ENCODE data around the gene KRT84.
"Not testable (repeated sequence)": the region's sequence is repeated elsewhere in the genome, so short reads cannot be mapped to it uniquely, and the experiment has no call there.

Gene KRT84

GRCh38 chr12:52417740-52418139 is 32.3 kb upstream of the KRT84 start:
- no peaks in the 10 kb centered on the region for H3K9me3 Mint-ChIP-seq
- no peak overlapping the region for H3K4me3 Mint-ChIP-seq
- H3K36me3 Mint-ChIP-seq = no peaks in the 10 kb centered on the region
- no peak overlapping the region for H3K27ac Mint-ChIP-seq
- H3K27me3 Mint-ChIP-seq = peaks cover 17% of the 10 kb centered on the region
- DNase-seq (ENCODE audit: low spot score in 2 of 2) (no peak), ATAC-seq (ENCODE audit: low read depth) (no peak)
- H3K4me1 Mint-ChIP-seq = peaks cover 4% of the 10 kb centered on the region

- peaks cover 4% of the 10 kb centered on the region for H3K4me1 Mint-ChIP-seq
- ATAC-seq (ENCODE audit: low read depth) (no peak), DNase-seq (ENCODE audit: low spot score in 2 of 2) (no peak)
- peaks cover 14% of the 10 kb centered on the region for H3K27me3 Mint-ChIP-seq
- no peak overlapping the region for H3K4me3 Mint-ChIP-seq
- H3K27ac Mint-ChIP-seq = no peak overlapping the region
- H3K9me3 Mint-ChIP-seq = no peaks in the 10 kb centered on the region
- no peaks in the 10 kb centered on the region for H3K36me3 Mint-ChIP-seq
These were observed 31.3 kb upstream of the KRT84 start for GRCh38 chr12:52416795-52417194.

GRCh38 chr12:52415870-52416750 is 30.7 kb upstream of the KRT84 start:
- DNase-seq (ENCODE audit: low spot score in 2 of 2) = no peak
- Mint-ChIP-seq H3K27me3 (peaks cover 14% of the 10 kb centered on the region), H3K4me1 (peaks cover 4% of the 10 kb centered on the region), H3K4me3 (no peak overlapping the region), H3K9me3 (no peaks in the 10 kb centered on the region), H3K36me3 (no peaks in the 10 kb centered on the region), H3K27ac (no peak overlapping the region)
- no peak for ATAC-seq (ENCODE audit: low read depth)

- Mint-ChIP-seq H3K9me3 (no peaks in the 10 kb centered on the region), H3K4me3 (no peak overlapping the region), H3K36me3 (no peaks in the 10 kb centered on the region), H3K27me3 (peaks cover 12% of the 10 kb centered on the region), H3K27ac (no peak overlapping the region), H3K4me1 (peaks cover under 1% of the 10 kb centered on the region)
- DNase-seq (ENCODE audit: low spot score in 2 of 2) (no peak), ATAC-seq (ENCODE audit: low read depth) (no peak)
These were observed 29.5 kb upstream of the KRT84 start for GRCh38 chr12:52414936-52415335.

GRCh38 chr12:52413782-52414345 is 28.4 kb upstream of the KRT84 start:
- no peaks in the 10 kb centered on the region for H3K4me1 Mint-ChIP-seq

GRCh38 chr12:52413202-52413601 is 27.8 kb upstream of the KRT84 start:
- Mint-ChIP-seq H3K36me3 (peaks cover 3% of the 10 kb centered on the region), H3K4me3 (no peak overlapping the region), H3K4me1 (no peaks in the 10 kb centered on the region), H3K27me3 (peaks cover 15% of the 10 kb centered on the region), H3K27ac (no peak overlapping the region), H3K9me3 (no peaks in the 10 kb centered on the region)
- no peak for DNase-seq (ENCODE audit: low spot score in 2 of 2)
- no peak for ATAC-seq (ENCODE audit: low read depth)

More at GRCh38 chr12:52413782-52414345, 28.4 kb upstream of the KRT84 start:
- no peak for DNase-seq (ENCODE audit: low spot score in 2 of 2)
- Mint-ChIP-seq H3K27me3 (peaks cover 12% of the 10 kb centered on the region), H3K36me3 (no peaks in the 10 kb centered on the region), H3K27ac (no peak overlapping the region), H3K9me3 (no peaks in the 10 kb centered on the region), H3K4me3 (no peak overlapping the region)
- ATAC-seq (ENCODE audit: low read depth) = no peak

GRCh38 chr12:52411815-52412214 is 26.4 kb upstream of the KRT84 start:
- DNase-seq (ENCODE audit: low spot score in 2 of 2) = no peak
- H3K27ac Mint-ChIP-seq = no peak overlapping the region
- no peak for ATAC-seq (ENCODE audit: low read depth)
- H3K9me3 Mint-ChIP-seq = no peaks in the 10 kb centered on the region
- H3K36me3 Mint-ChIP-seq = peaks cover 3% of the 10 kb centered on the region
- H3K4me3 Mint-ChIP-seq = no peak overlapping the region
- H3K27me3 Mint-ChIP-seq = peaks cover 18% of the 10 kb centered on the region
- H3K4me1 Mint-ChIP-seq = no peaks in the 10 kb centered on the region

- DNase-seq (ENCODE audit: low spot score in 2 of 2); H3K4me1 Mint-ChIP-seq; H3K36me3 Mint-ChIP-seq; H3K4me3 Mint-ChIP-seq; ATAC-seq (ENCODE audit: low read depth); H3K9me3 Mint-ChIP-seq; H3K27ac Mint-ChIP-seq: not testable (repeated sequence)
- H3K27me3 Mint-ChIP-seq = peaks cover 16% of the 10 kb centered on the region
These were observed 25.3 kb upstream of the KRT84 start for GRCh38 chr12:52410589-52411248.

- no peak overlapping the region for H3K4me3 Mint-ChIP-seq
- no peaks in the 10 kb centered on the region for H3K9me3 Mint-ChIP-seq
- no peak for DNase-seq (ENCODE audit: low spot score in 2 of 2)
- H3K4me1 Mint-ChIP-seq = no peaks in the 10 kb centered on the region
- H3K27me3 Mint-ChIP-seq = peaks cover 12% of the 10 kb centered on the region
- peaks cover 3% of the 10 kb centered on the region for H3K36me3 Mint-ChIP-seq
- ATAC-seq (ENCODE audit: low read depth) = no peak
- no peak overlapping the region for H3K27ac Mint-ChIP-seq
These were observed 22.5 kb upstream of the KRT84 start for GRCh38 chr12:52407918-52408317.

- H3K4me3 Mint-ChIP-seq = no peak within 1 kb of the TSS
- H3K9me3 Mint-ChIP-seq = no peaks in the 10 kb centered on the region
- DNase-seq (ENCODE audit: low spot score in 2 of 2) = no peak
- H3K27me3 Mint-ChIP-seq = peaks cover 18% of the 10 kb centered on the region
- peaks cover 3% of the 10 kb centered on the region for H3K36me3 Mint-ChIP-seq
- H3K4me1 Mint-ChIP-seq = no peaks in the 10 kb centered on the region
- no peak within 1 kb of the TSS for H3K27ac Mint-ChIP-seq
- no peak for ATAC-seq (ENCODE audit: low read depth)
These were observed 20.5 kb upstream of the KRT84 start, which contains the start of gene KRT82 for GRCh38 chr12:52405922-52406385. KRT82 (minus strand) TSS chr12:52406335; CDS start chr12:52406277, 58 bp downstream.

GRCh38 chr12:52404951-52405350 is 19.5 kb upstream of the KRT84 start:
- no peak for ATAC-seq (ENCODE audit: low read depth)
- no peak for DNase-seq (ENCODE audit: low spot score in 2 of 2)
- Mint-ChIP-seq H3K36me3 (peaks cover 3% of the 10 kb centered on the region), H3K27ac (no peak overlapping the region), H3K9me3 (no peaks in the 10 kb centered on the region), H3K4me1 (no peaks in the 10 kb centered on the region), H3K4me3 (no peak overlapping the region), H3K27me3 (peaks cover 17% of the 10 kb centered on the region)

- H3K27ac Mint-ChIP-seq = no peak overlapping the region
- DNase-seq (ENCODE audit: low spot score in 2 of 2) = no peak
- H3K4me1 Mint-ChIP-seq = no peaks in the 10 kb centered on the region
- no peak for ATAC-seq (ENCODE audit: low read depth)
- H3K27me3 Mint-ChIP-seq = peaks cover 18% of the 10 kb centered on the region
- no peaks in the 10 kb centered on the region for H3K9me3 Mint-ChIP-seq
- peaks cover 1% of the 10 kb centered on the region for H3K36me3 Mint-ChIP-seq
- H3K4me3 Mint-ChIP-seq = no peak overlapping the region
These were observed 18.1 kb upstream of the KRT84 start for GRCh38 chr12:52403561-52403960.

GRCh38 chr12:52402873-52403540 is 17.6 kb upstream of the KRT84 start:
- Mint-ChIP-seq H3K4me1 (no peaks in the 10 kb centered on the region), H3K9me3 (no peaks in the 10 kb centered on the region), H3K4me3 (no peak overlapping the region), H3K27me3 (peaks cover 17% of the 10 kb centered on the region), H3K36me3 (no peaks in the 10 kb centered on the region), H3K27ac (no peak overlapping the region)
- ATAC-seq (ENCODE audit: low read depth) (no peak), DNase-seq (ENCODE audit: low spot score in 2 of 2) (no peak)

GRCh38 chr12:52402377-52402776 is 16.9 kb upstream of the KRT84 start:
- H3K4me1 Mint-ChIP-seq = no peaks in the 10 kb centered on the region
- no peaks in the 10 kb centered on the region for H3K36me3 Mint-ChIP-seq
- DNase-seq (ENCODE audit: low spot score in 2 of 2) (no peak), ATAC-seq (ENCODE audit: low read depth) (no peak)
- H3K9me3 Mint-ChIP-seq = no peaks in the 10 kb centered on the region
- H3K27ac Mint-ChIP-seq = no peak overlapping the region
- H3K27me3 Mint-ChIP-seq = peaks cover 13% of the 10 kb centered on the region
- no peak overlapping the region for H3K4me3 Mint-ChIP-seq

Measured in memory B cell (primary cell).